K562 (cell line): ENCODE measurements around the gene MMEL1. TPM values are rescaled to one million over a fixed set of nuclear protein-coding genes. Genes with fewer than 3 reads are reported as not detected.

ENCODE experiments used
- BCL6 ChIP-seq: fragments of 250-450 bp; sonication (Bioruptor Pico); IDR thresholded peaks from 2 replicates; pipeline ENCODE4 v1.4.0; 2020
- CAMTA2 ChIP-seq: fragments of 250-450 bp; sonication (Bioruptor Pico); conservative IDR thresholded peaks from 2 replicates; pipeline ENCODE4 v1.5.1; 2022
- CCAR2 ChIP-seq: fragments of 200-400 bp; formaldehyde crosslinking; IDR thresholded peaks from 2 replicates; pipeline ENCODE4 v1.6.1; 2017; ENCODE audit warnings: mild to moderate bottlenecking, low read depth, low read length
- CEBPB ChIP-seq: fragments of 450-650 bp; IDR thresholded peaks from 2 replicates; pipeline ENCODE4 v1.6.1; 2016; ENCODE audit warnings: missing genetic modification characterization, missing compliant biosample characterization
- ELF4 ChIP-seq: fragments of 450-650 bp; formaldehyde crosslinking; IDR thresholded peaks from 2 replicates; pipeline ENCODE4 v1.4.0; 2022; ENCODE audit warnings: missing genetic modification characterization
- KAT2B ChIP-seq: IDR thresholded peaks from one replicate; pipeline ENCODE4 v1.6.1; 2012; ENCODE audit warnings: low read depth, mild to moderate bottlenecking, control low read depth, inconsistent platforms, low read length, moderate library complexity
- LARP7 ChIP-seq: fragments of 450-650 bp; IDR thresholded peaks from 2 replicates; pipeline ENCODE4 v1.6.1; 2016
- MAZ ChIP-seq, 2 experiments: fragments of 450-650 bp in 1 of 2; sonication (generic) in 1 of 2; formaldehyde crosslinking; IDR thresholded peaks in 1 of 2; conservative IDR thresholded peaks in 1 of 2; 2 replicates each; pipeline versions ENCODE4 v1.4.0 to v1.5.0; 2020; ENCODE audit warnings: mild to moderate bottlenecking in 1 of 2, missing genetic modification reagents in 1 of 2
- MED1 ChIP-seq: sonication (generic); formaldehyde crosslinking; IDR thresholded peaks from 2 replicates; pipeline ENCODE4 v1.8.1; 2023; ENCODE audit warnings: missing genetic modification reagents, borderline replicate concordance
- RBBP5 ChIP-seq: fragments of 200-600 bp; sonication (generic); IDR thresholded peaks from 2 replicates; pipeline ENCODE4 v1.6.1; 2012; ENCODE audit warnings: borderline replicate concordance, mild to moderate bottlenecking, low read length, control low read depth, inconsistent platforms; ENCODE audit not compliant: insufficient read depth, poor library complexity, severe bottlenecking
- RFX5 ChIP-seq: IDR thresholded peaks from 2 replicates; pipeline ENCODE4 v1.6.1; 2011; ENCODE audit warnings: low read depth, mild to moderate bottlenecking, improper control_type of control experiment, low read length
- SLC30A9 ChIP-seq: fragments of 250-450 bp; sonication (Bioruptor Pico); IDR thresholded peaks from 2 replicates; pipeline ENCODE4 v1.8.0; 2022; ENCODE audit warnings: mild to moderate bottlenecking, moderate library complexity
- SRSF1 ChIP-seq: fragments of 200-400 bp; formaldehyde crosslinking; IDR thresholded peaks from 2 replicates; pipeline ENCODE4 v1.6.1; 2017; ENCODE audit warnings: mild to moderate bottlenecking, low read depth, low read length, moderate library complexity
- TSC22D4 ChIP-seq: fragments of 450-650 bp; IDR thresholded peaks from 2 replicates; pipeline ENCODE4 v1.6.1; 2016; ENCODE audit warnings: missing genetic modification characterization, missing biosample characterization, control low read depth
- U2AF2 ChIP-seq: fragments of 200-400 bp; formaldehyde crosslinking; optimal IDR thresholded peaks from 2 replicates; pipeline ENCODE3; 2017; ENCODE audit warnings: low read depth, mild to moderate bottlenecking, low read length
- YBX1 ChIP-seq: fragments of 450-650 bp; IDR thresholded peaks from 2 replicates; pipeline ENCODE4 v1.7.1; 2016; ENCODE audit warnings: mild to moderate bottlenecking
- ZBTB17 ChIP-seq: fragments of 450-650 bp; formaldehyde crosslinking; IDR thresholded peaks from 2 replicates; pipeline ENCODE4 v1.4.0; 2020; ENCODE audit warnings: mild to moderate bottlenecking
- ZNF23 ChIP-seq: fragments of 250-450 bp; sonication (Bioruptor Pico); IDR thresholded peaks from 2 replicates; pipeline ENCODE4 v1.4.0; 2020; ENCODE audit warnings: mild to moderate bottlenecking
- ZNF408 ChIP-seq: fragments of 250-450 bp; sonication (Bioruptor Pico); IDR thresholded peaks from 2 replicates; pipeline ENCODE4 v1.4.0; 2020; ENCODE audit warnings: low read depth, mild to moderate bottlenecking, moderate library complexity
- ZNF584 ChIP-seq: fragments of 200-800 bp; sonication (Bioruptor generic); IDR thresholded peaks from 2 replicates; pipeline ENCODE4 v1.6.1; 2016; ENCODE audit warnings: low read depth, mild to moderate bottlenecking, missing genetic modification characterization, missing compliant biosample characterization
- ZZZ3 ChIP-seq: fragments of 450-650 bp; IDR thresholded peaks from 2 replicates; pipeline ENCODE4 v1.6.1; 2016; ENCODE audit warnings: antibody characterized with exemption, mild to moderate bottlenecking, moderate library complexity
- polyA plus RNA-seq, 8 experiments: library from polyadenylated mRNA; depleted of rRNA in 4 of 8; stranded (reverse) in 5 of 8; unstranded in 3 of 8; fragments of >200 nt; fragmentation: Nextera tagmentation in 2 of 8; fragmentation: Illumina TruSeq in 1 of 8; extraction: Ambion mirVana in 2 of 8; extraction: Trizol in 1 of 8; gene quantifications; 2 replicates each; pipeline versions ENCODE4 v1.2.1 to v1.2.3, GENCODE V29; 2011 to 2014; ENCODE audit warnings: inconsistent platforms in 1 of 8, missing spikeins in 1 of 8
- total RNA-seq, 7 experiments: library from RNA; depleted of rRNA in 6 of 7; stranded (reverse); fragments of >200 nt in 6 of 7; fragmentation: Illumina TruSeq in 2 of 7; extraction: Trizol in 2 of 7; gene quantifications; 2 replicates each; pipeline versions ENCODE4 v1.2.1 to v1.2.3, GENCODE V29; 2011 to 2021; ENCODE audit warnings: low replicate concordance in 1 of 7
- TF ChIP-seq, protein P1 (sequence below): fragments of 250-450 bp; sonication (Bioruptor Pico); IDR thresholded peaks from 2 replicates; pipeline ENCODE4 v1.5.0; 2020; ENCODE audit warnings: mild to moderate bottlenecking, borderline replicate concordance
- TF ChIP-seq, protein P2 (sequence below), 3 experiments: fragments of 200-800 bp in 1 of 3; sonication (Bioruptor generic) in 1 of 3; sonication (generic) in 1 of 3; formaldehyde crosslinking in 1 of 3; IDR thresholded peaks; 2 replicates each; pipeline versions ENCODE4 v1.6.1 to v1.8.0; 2016 to 2022; ENCODE audit warnings: mild to moderate bottlenecking in 2 of 3, missing compliant biosample characterization in 2 of 3, missing genetic modification characterization in 2 of 3, missing genetic modification reagents in 1 of 3
- TF ChIP-seq, protein P3 (sequence below), 2 experiments: fragments of 450-650 bp; IDR thresholded peaks; 2 replicates each; pipeline ENCODE4 v1.6.1; 2016

The MMEL1 gene
- total and polyA plus RNA-seq, 9 of the 15 experiments (the other 6 are each of a cell fraction or from before 2014, with no cell fraction given) = not detected

DNA sequence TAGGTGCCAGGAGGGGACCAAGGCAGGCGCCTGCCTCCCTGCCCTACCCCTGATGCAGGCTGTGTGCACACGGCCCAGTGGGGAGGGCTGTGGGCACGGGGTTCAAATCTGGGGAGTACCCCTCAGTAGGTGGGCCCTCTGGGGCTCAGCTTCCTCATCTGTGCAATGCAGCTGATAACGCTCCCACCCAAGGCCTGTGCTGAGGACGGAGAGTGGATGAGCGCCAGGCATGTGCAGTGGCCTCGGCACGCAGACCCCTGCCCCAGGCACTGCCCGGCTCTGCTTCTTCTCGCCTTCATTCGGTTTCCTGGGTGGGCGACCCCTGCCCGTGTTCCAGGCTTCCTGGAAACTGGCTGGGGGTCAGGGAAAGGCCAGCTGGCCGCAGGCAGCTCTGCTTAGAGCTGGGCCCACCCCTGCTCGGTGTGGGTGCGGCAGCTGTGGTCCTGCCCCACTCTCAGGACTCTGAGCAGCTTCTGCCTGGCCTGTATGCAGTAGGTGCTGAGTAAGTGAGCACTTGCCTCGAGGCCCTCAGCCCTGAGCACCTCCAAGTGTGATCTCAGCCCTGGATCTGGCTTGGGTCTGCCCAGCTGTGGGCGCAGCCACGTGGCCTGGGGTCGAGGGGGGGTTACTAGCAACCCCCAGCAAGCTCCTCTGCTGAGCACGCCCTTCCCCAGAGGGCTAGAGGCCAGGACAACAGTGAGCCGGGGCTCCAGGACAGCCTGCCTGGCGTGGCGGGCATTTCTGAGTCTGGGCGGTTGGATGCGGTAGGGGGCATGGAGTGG, 88.5 kb downstream of the MMEL1 start (continued):
- TF ChIP-seq, protein P1, sequence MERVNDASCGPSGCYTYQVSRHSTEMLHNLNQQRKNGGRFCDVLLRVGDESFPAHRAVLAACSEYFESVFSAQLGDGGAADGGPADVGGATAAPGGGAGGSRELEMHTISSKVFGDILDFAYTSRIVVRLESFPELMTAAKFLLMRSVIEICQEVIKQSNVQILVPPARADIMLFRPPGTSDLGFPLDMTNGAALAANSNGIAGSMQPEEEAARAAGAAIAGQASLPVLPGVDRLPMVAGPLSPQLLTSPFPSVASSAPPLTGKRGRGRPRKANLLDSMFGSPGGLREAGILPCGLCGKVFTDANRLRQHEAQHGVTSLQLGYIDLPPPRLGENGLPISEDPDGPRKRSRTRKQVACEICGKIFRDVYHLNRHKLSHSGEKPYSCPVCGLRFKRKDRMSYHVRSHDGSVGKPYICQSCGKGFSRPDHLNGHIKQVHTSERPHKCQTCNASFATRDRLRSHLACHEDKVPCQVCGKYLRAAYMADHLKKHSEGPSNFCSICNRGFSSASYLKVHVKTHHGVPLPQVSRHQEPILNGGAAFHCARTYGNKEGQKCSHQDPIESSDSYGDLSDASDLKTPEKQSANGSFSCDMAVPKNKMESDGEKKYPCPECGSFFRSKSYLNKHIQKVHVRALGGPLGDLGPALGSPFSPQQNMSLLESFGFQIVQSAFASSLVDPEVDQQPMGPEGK (CRISPR knock-in tag) = no peak
- TF ChIP-seq, protein P2, sequence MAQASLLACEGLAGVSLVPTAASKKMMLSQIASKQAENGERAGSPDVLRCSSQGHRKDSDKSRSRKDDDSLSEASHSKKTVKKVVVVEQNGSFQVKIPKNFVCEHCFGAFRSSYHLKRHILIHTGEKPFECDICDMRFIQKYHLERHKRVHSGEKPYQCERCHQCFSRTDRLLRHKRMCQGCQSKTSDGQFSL (CRISPR knock-in tag; IDR thresholded peaks at IDR 0.05) = peak; percentile 59
- TF ChIP-seq, protein P2 (tag; IDR thresholded peaks at IDR 0.05) = peak in 1 of 2 experiments; percentile 42; a peak in 1 of 4 replicates
- TF ChIP-seq SRSF1 = no peak
- TF ChIP-seq YBX1 = no peak
- TF ChIP-seq ZNF408 (CRISPR knock-in tag) = no peak
- TF ChIP-seq CEBPB (tag) = no peak
- no peak for TF ChIP-seq MED1
- no peak for TF ChIP-seq LARP7
- TF ChIP-seq SLC30A9 (CRISPR knock-in tag) = no peak
- no peak for TF ChIP-seq TSC22D4
- TF ChIP-seq U2AF2 = no peak
- TF ChIP-seq BCL6 (CRISPR knock-in tag) = no peak
- TF ChIP-seq, protein P3, sequence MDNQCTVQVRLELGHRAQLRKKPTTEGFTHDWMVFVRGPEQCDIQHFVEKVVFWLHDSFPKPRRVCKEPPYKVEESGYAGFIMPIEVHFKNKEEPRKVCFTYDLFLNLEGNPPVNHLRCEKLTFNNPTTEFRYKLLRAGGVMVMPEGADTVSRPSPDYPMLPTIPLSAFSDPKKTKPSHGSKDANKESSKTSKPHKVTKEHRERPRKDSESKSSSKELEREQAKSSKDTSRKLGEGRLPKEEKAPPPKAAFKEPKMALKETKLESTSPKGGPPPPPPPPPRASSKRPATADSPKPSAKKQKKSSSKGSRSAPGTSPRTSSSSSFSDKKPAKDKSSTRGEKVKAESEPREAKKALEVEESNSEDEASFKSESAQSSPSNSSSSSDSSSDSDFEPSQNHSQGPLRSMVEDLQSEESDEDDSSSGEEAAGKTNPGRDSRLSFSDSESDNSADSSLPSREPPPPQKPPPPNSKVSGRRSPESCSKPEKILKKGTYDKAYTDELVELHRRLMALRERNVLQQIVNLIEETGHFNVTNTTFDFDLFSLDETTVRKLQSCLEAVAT (IDR thresholded peaks at IDR 0.05) = no peak
- TF ChIP-seq CAMTA2 (CRISPR knock-in tag) = 0 out of 2 replicates have a peak, but pooled peaks have one; percentile 27
- TF ChIP-seq CCAR2 = no peak
- peak; percentile 26 for TF ChIP-seq ZBTB17 (CRISPR knock-in tag)
- TF ChIP-seq MAZ (CRISPR knock-in tag; conservative IDR thresholded peaks at IDR 0.05 in 1 of 2, IDR thresholded peaks at IDR 0.05 in 1 of 2) = peak in 1 of 2 experiments; percentile 43; a peak in 2 of 4 replicates
- TF ChIP-seq ELF4 (CRISPR knock-in tag) = no peak
- TF ChIP-seq ZNF23 (CRISPR knock-in tag) = no peak
- TF ChIP-seq ZZZ3 = no peak
- TF ChIP-seq KAT2B = no peak
- no peak for TF ChIP-seq ZNF584 (CRISPR knock-in tag)
- peak; percentile 24 for TF ChIP-seq RBBP5
- TF ChIP-seq RFX5 = no peak
